Activated CD4-positive, CD25-positive, alpha-beta regulatory T cell (primary cell): ENCODE measurements around the gene EPG5.
"Not testable (repeated sequence)": the region's sequence is repeated elsewhere in the genome, so short reads cannot be mapped to it uniquely, and the experiment has no call there.

Experiments used
- DNase-seq, 4 experiments: peaks; one replicate each; lab custom pipeline; 2025; lab: John Stamatoyannopoulos, UW

EPG5 gene

GRCh38 chr18:45976566-45976965, 9.4 kb upstream of the EPG5 start:
- DNase-seq = no peak

- peak; percentile 7 to 33 (median 26) for DNase-seq
These were observed 7.0 kb upstream of the EPG5 start for GRCh38 chr18:45974088-45974536.

- DNase-seq = not testable (repeated sequence)
These were observed 2.2 kb downstream of the EPG5 start for GRCh38 chr18:45964913-45965312.

GRCh38 chr18:45962866-45963265, 4.3 kb downstream of the EPG5 start:
- no peak for DNase-seq

GRCh38 chr18:45962461-45962860, 4.7 kb downstream of the EPG5 start:
- DNase-seq = no peak

GRCh38 chr18:45959484-45959883, 7.6 kb downstream of the EPG5 start:
- DNase-seq = not testable (repeated sequence)

- no peak for DNase-seq
These were observed 8.4 kb downstream of the EPG5 start for GRCh38 chr18:45958730-45959129.

- DNase-seq = no peak
These were observed 9.1 kb downstream of the EPG5 start for GRCh38 chr18:45958027-45958426.

GRCh38 chr18:45957100-45957499, 10.0 kb downstream of the EPG5 start:
- no peak for DNase-seq

- no peak for DNase-seq
These were observed 12.8 kb downstream of the EPG5 start for GRCh38 chr18:45954070-45954934.

- no peak for DNase-seq
These were observed 16.0 kb downstream of the EPG5 start for GRCh38 chr18:45951016-45951714.

- DNase-seq = no peak
These were observed 21.5 kb downstream of the EPG5 start for GRCh38 chr18:45945669-45946068.

- no peak for DNase-seq
These were observed 26.4 kb downstream of the EPG5 start for GRCh38 chr18:45940724-45941123.

GRCh38 chr18:45939236-45939635, 27.9 kb downstream of the EPG5 start:
- no peak for DNase-seq

- no peak for DNase-seq
These were observed 28.6 kb downstream of the EPG5 start for GRCh38 chr18:45938488-45938935.

GRCh38 chr18:45935591-45936335, 31.4 kb downstream of the EPG5 start:
- no peak for DNase-seq

GRCh38 chr18:45932708-45933107, 34.4 kb downstream of the EPG5 start:
- no peak for DNase-seq

GRCh38 chr18:45930963-45931362, 36.2 kb downstream of the EPG5 start:
- DNase-seq = no peak

GRCh38 chr18:45926691-45927090, 40.4 kb downstream of the EPG5 start:
- no peak for DNase-seq

GRCh38 chr18:45926085-45926484, 41.0 kb downstream of the EPG5 start:
- no peak for DNase-seq

- no peak for DNase-seq
These were observed 44.0 kb downstream of the EPG5 start for GRCh38 chr18:45923138-45923537.

GRCh38 chr18:45920367-45920766, 46.8 kb downstream of the EPG5 start:
- DNase-seq = peak in 1 of 4 experiments; percentile 3
